CD8-positive, alpha-beta memory T cell (primary cell): ENCODE results near the gene ALG2. TPM values are rescaled to one million over a fixed set of nuclear protein-coding genes. Genes with fewer than 3 reads are reported as not detected.

Source experiments
- CTCF ChIA-PET: fragments of 350-600 bp; sonication (Branson Sonifier 250); formaldehyde crosslinking; loops from one replicate; lab custom pipeline; 2021; ENCODE audit warnings: antibody characterized with exemption; lab: Charles Lee
- POLR2A ChIA-PET: fragments of 350-600 bp; sonication (Branson Sonifier 250); formaldehyde crosslinking; loops from one replicate; lab custom pipeline; 2021; ENCODE audit warnings: antibody characterized with exemption; lab: Charles Lee
- DNase-seq, 5 donors: peaks; one replicate each; pipeline versions ENCODE4 v3.0.0 to v3.0.0-alpha.2; 2020 to 2022; ENCODE audit warnings: mixed read lengths in 1 of 5
- H3K27ac ChIP-seq: one replicate; pipeline ENCODE4 v1.7.0; 2013; ENCODE audit warnings: low read depth, mild to moderate bottlenecking, low read length, moderate library complexity
- H3K27me3 ChIP-seq: 2 replicates; pipeline ENCODE4 v1.7.0; 2013; ENCODE audit warnings: low read length, mild to moderate bottlenecking; ENCODE audit not compliant: insufficient read depth, poor library complexity, severe bottlenecking
- H3K36me3 ChIP-seq: 2 replicates; pipeline ENCODE4 v1.7.0; 2013; ENCODE audit warnings: mild to moderate bottlenecking, low read length, moderate library complexity; ENCODE audit not compliant: insufficient read depth
- H3K4me1 ChIP-seq: 2 replicates; pipeline ENCODE4 v1.7.0; 2013; ENCODE audit warnings: mild to moderate bottlenecking, low read length, moderate library complexity; ENCODE audit not compliant: insufficient read depth
- H3K4me3 ChIP-seq: 2 replicates; pipeline ENCODE4 v1.7.0; 2013; ENCODE audit warnings: mild to moderate bottlenecking, low read length
- H3K9me3 ChIP-seq: 2 replicates; pipeline ENCODE4 v1.7.0; 2013; ENCODE audit warnings: mild to moderate bottlenecking, low read length
- H3K27ac Mint-ChIP-seq, 8 donors: one replicate each; pipeline ENCODE4 v1.8.0; 2020 to 2021; ENCODE audit warnings: mixed read lengths in 8 of 8, mild to moderate bottlenecking in 6 of 8, inconsistent platforms in 3 of 8, moderate library complexity in 3 of 8
- H3K27me3 Mint-ChIP-seq, 2 donors: one replicate each; pipeline ENCODE4 v1.8.0; 2020 to 2021; ENCODE audit warnings: mixed read lengths in 2 of 2, mild to moderate bottlenecking in 1 of 2, moderate library complexity in 1 of 2
- H3K36me3 Mint-ChIP-seq, 3 donors: one replicate each; pipeline ENCODE4 v1.8.0; 2020 to 2021; ENCODE audit warnings: mixed read lengths in 3 of 3, inconsistent platforms in 1 of 3, mild to moderate bottlenecking in 1 of 3
- H3K4me1 Mint-ChIP-seq, 3 donors: one replicate each; pipeline ENCODE4 v1.8.0; 2020 to 2021; ENCODE audit warnings: mixed read lengths in 3 of 3, inconsistent platforms in 1 of 3, mild to moderate bottlenecking in 1 of 3
- H3K4me3 Mint-ChIP-seq, 7 donors: one replicate each; pipeline ENCODE4 v1.8.0; 2020 to 2021; ENCODE audit warnings: mixed read lengths in 7 of 7, mild to moderate bottlenecking in 6 of 7, moderate library complexity in 4 of 7, inconsistent platforms in 2 of 7
- H3K9me3 Mint-ChIP-seq, 5 donors: one replicate each; pipeline ENCODE4 v1.8.0; 2020 to 2022; ENCODE audit warnings: mixed read lengths in 5 of 5, mild to moderate bottlenecking in 3 of 5, moderate library complexity in 2 of 5, inconsistent platforms in 1 of 5
- polyA plus RNA-seq: library from polyadenylated mRNA; unstranded; fragments of 300-500 nt; fragmentation: Illumina TruSeq; gene quantifications from one replicate; pipeline ENCODE4 v1.2.3, GENCODE V29; 2021
- total RNA-seq, 2 experiments: library from RNA; stranded (reverse); gene quantifications; one replicate each; pipeline ENCODE4 v1.2.3, GENCODE V29; 2021

Gene ALG2
- total and polyA plus RNA-seq, 3 experiments from 2014 or later, result 30.1 to 33.2 (median 31.4) TPM

GRCh38 chr9:99261923-99262322 lies 40.2 kb upstream of the ALG2 start:
- H3K36me3 Mint-ChIP-seq, result no peaks in the 10 kb centered on the region
- H3K27ac ChIP-seq, result no peak overlapping the region
- H3K9me3 Mint-ChIP-seq, result no peaks in the 10 kb centered on the region
- ChIA-PET CTCF (no interaction called here), POLR2A (no interaction called here)
- H3K27me3 Mint-ChIP-seq, result no peaks in the 10 kb centered on the region
- peaks cover 10 to 13% (median 13%) of the 10 kb centered on the region in 3 donors for H3K4me1 Mint-ChIP-seq
- no peak overlapping the region for H3K27ac Mint-ChIP-seq
- DNase-seq, result no peak
- H3K27me3 ChIP-seq, result no peaks in the 10 kb centered on the region
- H3K4me3 ChIP-seq, result no peak overlapping the region
- H3K9me3 ChIP-seq, result no peaks in the 10 kb centered on the region
- H3K4me3 Mint-ChIP-seq, result no peak overlapping the region
- H3K4me1 ChIP-seq, result no peaks in the 10 kb centered on the region
- no peaks in the 10 kb centered on the region for H3K36me3 ChIP-seq

- no peak overlapping the region for H3K4me3 ChIP-seq
- Mint-ChIP-seq H3K36me3 (no peaks in the 10 kb centered on the region), H3K27me3 (no peaks in the 10 kb centered on the region), H3K4me1 (peaks cover 5 to 11% (median 6%) of the 10 kb centered on the region in 3 donors), H3K27ac (peak overlapping the region in 3 of 8 donors; percentile 20 to 33 (median 29)), H3K4me3 (peak overlapping the region in 4 of 7 donors; percentile 14 to 67 (median 45)), H3K9me3 (no peaks in the 10 kb centered on the region)
- no peaks in the 10 kb centered on the region for H3K9me3 ChIP-seq
- ChIA-PET CTCF (interaction anchor here (0.6 kb wide), 1 partner anchor 264 kb away, joined by 3 read pairs; no protein-coding TSS in a partner anchor), POLR2A (no interaction called here)
- DNase-seq, result peak; percentile 4 to 55 (median 11)
- no peaks in the 10 kb centered on the region for H3K36me3 ChIP-seq
- H3K4me1 ChIP-seq, result no peaks in the 10 kb centered on the region
- no peaks in the 10 kb centered on the region for H3K27me3 ChIP-seq
- no peak overlapping the region for H3K27ac ChIP-seq
Measured at GRCh38 chr9:99259231-99259918, 37.6 kb upstream of the ALG2 start.

GRCh38 chr9:99257723-99258389 lies 36.1 kb upstream of the ALG2 start:
- H3K27me3 ChIP-seq, result no peaks in the 10 kb centered on the region
- no peak overlapping the region for H3K4me3 ChIP-seq
- H3K36me3 ChIP-seq, result no peaks in the 10 kb centered on the region
- H3K27ac ChIP-seq, result no peak overlapping the region
- H3K4me1 ChIP-seq, result peaks cover 10% of the 10 kb centered on the region
- Mint-ChIP-seq H3K27me3 (no peaks in the 10 kb centered on the region), H3K36me3 (no peaks in the 10 kb centered on the region), H3K4me3 (no peak overlapping the region), H3K9me3 (no peaks in the 10 kb centered on the region), H3K27ac (no peak overlapping the region), H3K4me1 (peaks cover 15 to 26% (median 19%) of the 10 kb centered on the region in 3 donors)
- POLR2A ChIA-PET, result no interaction called here
- H3K9me3 ChIP-seq, result no peaks in the 10 kb centered on the region
- CTCF ChIA-PET, result no interaction called here
- no peak for DNase-seq

DNA sequence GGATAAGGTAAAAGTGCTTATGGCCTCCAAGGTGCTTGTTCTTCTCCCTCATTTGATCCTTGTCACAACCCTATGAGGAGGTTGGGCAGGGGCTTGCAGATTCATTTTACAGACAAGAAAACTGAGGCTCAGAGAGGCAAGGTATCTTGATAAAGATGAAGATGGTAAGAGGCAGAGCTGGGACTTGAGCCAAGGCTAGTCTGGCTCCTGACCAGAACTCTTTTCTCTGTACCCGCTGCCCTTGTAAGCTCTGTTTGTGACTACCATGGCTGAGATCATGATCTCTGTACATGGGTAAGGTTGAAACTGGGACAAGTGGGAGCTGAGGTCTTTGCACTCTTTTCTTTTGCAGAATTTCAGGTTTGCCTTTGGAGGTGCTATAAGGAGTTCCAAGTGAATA lies 33.9 kb upstream of the ALG2 start:
- ChIA-PET POLR2A (no interaction called here), CTCF (interaction anchor here (0.8 kb wide), 1 partner anchor 10 kb away, joined by 3 read pairs; no protein-coding TSS in a partner anchor)
- Mint-ChIP-seq H3K4me3 (no peak overlapping the region), H3K27ac (no peak overlapping the region), H3K9me3 (no peaks in the 10 kb centered on the region), H3K4me1 (peaks cover 15 to 27% (median 19%) of the 10 kb centered on the region in 3 donors), H3K36me3 (no peaks in the 10 kb centered on the region), H3K27me3 (peaks cover 0 to 3% of the 10 kb centered on the region in 2 donors)
- H3K9me3 ChIP-seq, result no peaks in the 10 kb centered on the region
- peaks cover 10% of the 10 kb centered on the region for H3K4me1 ChIP-seq
- H3K36me3 ChIP-seq, result no peaks in the 10 kb centered on the region
- no peak overlapping the region for H3K4me3 ChIP-seq
- H3K27ac ChIP-seq, result no peak overlapping the region
- H3K27me3 ChIP-seq, result no peaks in the 10 kb centered on the region
- DNase-seq, result no peak

DNA sequence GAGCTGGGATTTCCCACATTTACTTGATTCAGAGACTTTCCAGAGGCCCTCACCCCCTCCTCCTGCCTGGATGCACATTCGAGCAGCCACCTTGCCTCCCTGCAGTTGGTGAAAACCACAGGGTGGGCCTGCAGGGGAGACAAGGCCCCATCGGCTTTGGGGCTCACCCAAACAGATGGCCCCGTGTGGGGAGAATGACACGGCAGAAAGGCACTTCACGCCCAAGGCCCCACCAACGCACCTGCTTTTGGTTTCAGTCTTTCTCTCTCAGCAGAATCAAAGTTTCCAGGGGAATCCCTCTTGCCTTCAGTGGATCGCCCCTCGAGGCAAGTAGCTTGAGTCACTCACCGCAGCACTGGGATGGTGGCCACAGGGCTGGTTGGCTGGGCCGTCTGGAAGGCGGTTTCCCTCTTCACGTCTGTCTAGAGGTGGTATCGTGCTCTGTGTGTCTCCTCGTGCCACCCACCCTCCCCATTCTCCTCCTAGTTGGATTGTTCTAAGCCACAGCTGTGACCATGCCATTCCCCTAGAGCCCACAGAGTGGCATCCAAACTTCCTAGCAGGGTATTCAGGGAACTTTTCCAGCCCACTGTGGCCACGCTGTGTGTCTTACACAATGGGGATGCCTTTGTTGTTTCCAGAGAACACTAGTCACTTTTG lies 32.2 kb upstream of the ALG2 start:
- DNase-seq, result peak in 4 of 5 donors; percentile 19 to 66 (median 38)
- CTCF ChIA-PET, result no interaction called here
- Mint-ChIP-seq H3K9me3 (no peaks in the 10 kb centered on the region), H3K4me3 (peak overlapping the region; percentile 41 to 87 (median 66)), H3K4me1 (peaks cover 12 to 22% (median 17%) of the 10 kb centered on the region in 3 donors), H3K36me3 (no peaks in the 10 kb centered on the region), H3K27me3 (peaks cover 0 to 3% of the 10 kb centered on the region in 2 donors), H3K27ac (peak overlapping the region in 7 of 8 donors; percentile 32 to 74 (median 71))
- no peaks in the 10 kb centered on the region for H3K36me3 ChIP-seq
- no peaks in the 10 kb centered on the region for H3K9me3 ChIP-seq
- no peak overlapping the region for H3K4me3 ChIP-seq
- POLR2A ChIA-PET, result no interaction called here
- H3K27ac ChIP-seq, result no peak overlapping the region
- H3K27me3 ChIP-seq, result no peaks in the 10 kb centered on the region
- peaks cover 10% of the 10 kb centered on the region for H3K4me1 ChIP-seq

- H3K4me1 ChIP-seq, result peaks cover 10% of the 10 kb centered on the region
- Mint-ChIP-seq H3K36me3 (no peaks in the 10 kb centered on the region), H3K4me3 (peak overlapping the region in 3 of 7 donors; percentile 19 to 79 (median 23)), H3K27ac (peak overlapping the region in 3 of 8 donors; percentile 17 to 72 (median 66)), H3K9me3 (no peaks in the 10 kb centered on the region), H3K27me3 (peaks cover 0 to 3% of the 10 kb centered on the region in 2 donors), H3K4me1 (peaks cover 12 to 22% (median 17%) of the 10 kb centered on the region in 3 donors)
- ChIA-PET CTCF (no interaction called here), POLR2A (no interaction called here)
- no peak overlapping the region for H3K4me3 ChIP-seq
- no peaks in the 10 kb centered on the region for H3K9me3 ChIP-seq
- H3K27ac ChIP-seq, result no peak overlapping the region
- H3K36me3 ChIP-seq, result no peaks in the 10 kb centered on the region
- DNase-seq, result no peak
- H3K27me3 ChIP-seq, result no peaks in the 10 kb centered on the region
Measured at GRCh38 chr9:99253134-99253533, 31.4 kb upstream of the ALG2 start.

DNA sequence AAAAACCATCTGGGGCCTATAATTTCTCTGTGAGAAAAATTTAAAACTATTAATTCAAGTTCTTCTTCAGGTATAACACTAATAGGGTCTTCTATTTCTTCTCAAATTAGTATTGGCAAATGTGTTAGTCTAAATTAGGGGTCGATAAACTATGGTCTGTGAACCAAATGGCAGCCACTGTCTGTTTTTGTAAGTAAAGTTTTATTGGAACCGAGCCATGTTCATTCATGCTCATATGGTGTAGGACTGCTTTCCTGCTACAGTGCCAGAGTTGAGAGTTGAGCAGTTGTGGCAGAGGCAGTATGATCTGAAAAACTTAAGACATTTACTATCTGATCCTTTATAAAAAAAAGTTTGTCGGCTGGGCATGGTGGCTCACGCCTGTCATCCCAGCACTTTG lies 29.4 kb upstream of the ALG2 start:
- no peak for DNase-seq
- Mint-ChIP-seq H3K4me3 (no peak overlapping the region), H3K9me3 (no peaks in the 10 kb centered on the region), H3K4me1 (peaks cover 12 to 22% (median 17%) of the 10 kb centered on the region in 3 donors), H3K27me3 (peaks cover 0 to 3% of the 10 kb centered on the region in 2 donors), H3K36me3 (peaks cover 0 to 1% (median 0%) of the 10 kb centered on the region in 3 donors), H3K27ac (no peak overlapping the region)
- no peaks in the 10 kb centered on the region for H3K27me3 ChIP-seq
- H3K27ac ChIP-seq, result no peak overlapping the region
- CTCF ChIA-PET, result no interaction called here
- POLR2A ChIA-PET, result no interaction called here
- H3K4me1 ChIP-seq, result peaks cover 10% of the 10 kb centered on the region
- no peaks in the 10 kb centered on the region for H3K9me3 ChIP-seq
- no peak overlapping the region for H3K4me3 ChIP-seq
- H3K36me3 ChIP-seq, result no peaks in the 10 kb centered on the region

GRCh38 chr9:99249619-99250018 lies 27.9 kb upstream of the ALG2 start:
- Mint-ChIP-seq H3K36me3 (peaks cover 0 to 3% (median 1%) of the 10 kb centered on the region in 3 donors), H3K4me3 (no peak overlapping the region), H3K4me1 (peaks cover 10 to 18% (median 17%) of the 10 kb centered on the region in 3 donors), H3K9me3 (no peaks in the 10 kb centered on the region), H3K27me3 (peaks cover 0 to 3% of the 10 kb centered on the region in 2 donors), H3K27ac (no peak overlapping the region)
- ChIA-PET CTCF (no interaction called here), POLR2A (no interaction called here)
- DNase-seq, result no peak
- H3K9me3 ChIP-seq, result no peaks in the 10 kb centered on the region
- peaks cover 10% of the 10 kb centered on the region for H3K4me1 ChIP-seq
- H3K27ac ChIP-seq, result no peak overlapping the region
- no peak overlapping the region for H3K4me3 ChIP-seq
- no peaks in the 10 kb centered on the region for H3K27me3 ChIP-seq
- H3K36me3 ChIP-seq, result no peaks in the 10 kb centered on the region
